HepG2 (cell line): ENCODE data around the gene CD80. TPM values are rescaled to one million over a fixed set of nuclear protein-coding genes. Genes with fewer than 3 reads are reported as not detected.

Experiments
- ATAC-seq: fragments of 200-7000 bp; cut with Tn5 transposase; 3 replicates; pipeline ENCODE4 v1.9.1; 2020; ENCODE audit warnings: mild to moderate bottlenecking, moderate library complexity
- BruUV-seq: library from RNA; stranded (reverse); fragments of 400-500 nt; replicated peaks from 2 replicates; lab custom pipeline; 2021; lab: Mats Ljungman, UMichigan
- CTCF ChIA-PET: fragments of 300-600 bp; formaldehyde crosslinking; extraction: SDS; loops from one replicate; lab custom pipeline; 2021; ENCODE audit warnings: low total read pairs, inconsistent platforms, low intra/inter-chr PET ratio; lab: Yijun Ruan, JAX
- POLR2A ChIA-PET: fragments of 350-600 bp; sonication (Branson Sonifier 250); formaldehyde crosslinking; loops from one replicate; lab custom pipeline; 2020; ENCODE audit warnings: antibody characterized with exemption, inconsistent platforms; lab: Yijun Ruan, JAX
- DNase-seq: peaks from one replicate; pipeline ENCODE4 v3.0.0-alpha.2; 2015; ENCODE audit warnings: low spot score
- FAIRE-seq: peaks from 3 replicates; lab custom pipeline; 2011; peaks lifted over from hg19 to GRCh38; lab: Jason Lieb, UNC
- H2AFZ ChIP-seq: one replicate; pipeline ENCODE4 v1.6.1; 2011; ENCODE audit warnings: low read length, inconsistent platforms
- H3K27ac ChIP-seq: fragments of 300-600 bp; 3 replicates; pipeline ENCODE4 v1.8.0; 2011; ENCODE audit warnings: mixed run types, mild to moderate bottlenecking, mixed read lengths, low read length, inconsistent platforms; ENCODE audit not compliant: insufficient read depth; ENCODE audit errors: extremely low read length
- H3K27me3 ChIP-seq, 2 experiments: fragments of 200-600 bp in 1 of 2; 2 replicates in 1 of 2; 3 replicates in 1 of 2; pipeline versions ENCODE4 v1.6.0 to v1.8.0; 2011; ENCODE audit warnings: low read length in 2 of 2, mild to moderate bottlenecking in 2 of 2, moderate library complexity in 2 of 2, inconsistent platforms in 1 of 2; ENCODE audit not compliant: insufficient read depth in 2 of 2, control insufficient read depth in 1 of 2
- H3K36me3 ChIP-seq, 2 experiments: fragments of 200-600 bp in 1 of 2; replicated peaks in 1 of 2; 2 replicates in 1 of 2; 3 replicates in 1 of 2; pipeline versions ENCODE4 v1.5.1 to v1.8.0; 2011; ENCODE audit warnings: low read length in 2 of 2, inconsistent platforms in 1 of 2; ENCODE audit not compliant: insufficient read depth in 2 of 2, control insufficient read depth in 1 of 2
- H3K4me1 ChIP-seq: 2 replicates; pipeline ENCODE4 v1.5.1; 2012; ENCODE audit warnings: low read length, inconsistent platforms; ENCODE audit not compliant: insufficient read depth
- H3K4me2 ChIP-seq: 2 replicates; pipeline ENCODE4 v1.6.0; 2011; ENCODE audit warnings: low read depth, low read length, inconsistent platforms
- H3K4me3 ChIP-seq, 3 experiments: fragments of 200-600 bp in 1 of 3; sonication (generic), shearing (Covaris generic) in 1 of 3; replicated peaks in 1 of 3; 2 replicates each; pipeline ENCODE4 v1.5.1; 2011 to 2016; ENCODE audit warnings: low read length in 3 of 3, inconsistent platforms in 2 of 3, low read depth in 2 of 3, mild to moderate bottlenecking in 2 of 3, control low read depth in 1 of 3, mixed read lengths in 1 of 3; ENCODE audit not compliant: insufficient read depth in 1 of 3
- H3K79me2 ChIP-seq: one replicate; pipeline ENCODE4 v1.6.1; 2011; ENCODE audit warnings: low read length, inconsistent platforms; ENCODE audit not compliant: insufficient read depth
- H3K9ac ChIP-seq: 2 replicates; pipeline ENCODE4 v1.6.0; 2011; ENCODE audit warnings: mild to moderate bottlenecking, low read depth, low read length, inconsistent platforms; ENCODE audit not compliant: insufficient read depth
- H3K9me3 ChIP-seq: 2 replicates; pipeline ENCODE4 v1.5.1; 2012; ENCODE audit warnings: mild to moderate bottlenecking, low read length
- H4K20me1 ChIP-seq: 2 replicates; pipeline ENCODE4 v1.6.0; 2011; ENCODE audit warnings: inconsistent platforms, mild to moderate bottlenecking, low read length, moderate library complexity; ENCODE audit not compliant: insufficient read depth
- GABPB1 ChIP-seq: IDR thresholded peaks from 2 replicates; pipeline ENCODE4 v1.6.1; 2016; ENCODE audit warnings: mild to moderate bottlenecking, missing genetic modification reagents, moderate library complexity, missing compliant biosample characterization
- HNRNPLL ChIP-seq: fragments of 200-400 bp; formaldehyde crosslinking; IDR thresholded peaks from 2 replicates; pipeline ENCODE4 v1.6.1; 2017; ENCODE audit warnings: mild to moderate bottlenecking, low read depth, low read length; ENCODE audit not compliant: poor library complexity, severe bottlenecking
- ISX ChIP-seq: sonication (generic); formaldehyde crosslinking; conservative IDR thresholded peaks from 2 replicates; pipeline ENCODE4 v1.5.0; 2020; ENCODE audit warnings: missing genetic modification reagents
- NR2F2 ChIP-seq: IDR thresholded peaks from 2 replicates; pipeline ENCODE4 v1.6.1; 2012; ENCODE audit warnings: low read depth, inconsistent platforms, borderline replicate concordance
- RCOR2 ChIP-seq: IDR thresholded peaks from 2 replicates; pipeline ENCODE4 v1.6.1; 2016; ENCODE audit warnings: missing biosample characterization, missing genetic modification reagents
- RELA ChIP-seq: sonication (generic); formaldehyde crosslinking; IDR thresholded peaks from 2 replicates; pipeline ENCODE4 v1.4.0; 2020; ENCODE audit warnings: missing genetic modification reagents
- ZBED4 ChIP-seq: sonication (generic); formaldehyde crosslinking; IDR thresholded peaks from 2 replicates; pipeline ENCODE4 v1.4.0; 2020; ENCODE audit warnings: missing genetic modification reagents, borderline replicate concordance
- ZBTB14 ChIP-seq: sonication (generic); formaldehyde crosslinking; IDR thresholded peaks from 2 replicates; pipeline ENCODE4 v1.4.0; 2020; ENCODE audit warnings: missing genetic modification reagents
- ZFY ChIP-seq: sonication (generic); formaldehyde crosslinking; IDR thresholded peaks from 2 replicates; pipeline ENCODE4 v1.4.0; 2020; ENCODE audit warnings: missing genetic modification reagents
- ZNF777 ChIP-seq: sonication (generic); formaldehyde crosslinking; IDR thresholded peaks from 2 replicates; pipeline ENCODE4 v1.4.0; 2020; ENCODE audit warnings: missing genetic modification reagents
- WGBS: methylation state at CpG from one replicate; pipeline ENCODE4 v1.1.6; 2017; ENCODE audit warnings: low lambda C conversion rate; 5-methylcytosine and 5-hydroxymethylcytosine counted together
- in situ Hi-C: cut with HindIII; loops from 2 replicates; pipeline ENCODE4 v1.10.0; 2017; ENCODE audit warnings: low pct_unique_long_range_greater_than_20kb; ENCODE audit not compliant: extremely low pct_ligation_motif_present
- intact Hi-C: fragments of 100-400 bp; cut with micrococcal nuclease; formaldehyde crosslinking; loops from one replicate; pipeline ENCODE4 v1.10.0; 2022; ENCODE audit not compliant: unreplicated experiment
- polyA plus RNA-seq, 8 experiments: library from polyadenylated mRNA; depleted of rRNA in 3 of 8; stranded (reverse) in 7 of 8; unstranded in 1 of 8; fragments of >200 nt; fragmentation: Illumina TruSeq in 4 of 8; extraction: Trizol in 4 of 8; gene quantifications; 2 replicates each; pipeline versions ENCODE4 v1.2.1 to v1.2.3, GENCODE V29; 2011 to 2016; ENCODE audit warnings: low read depth in 4 of 8, missing spikeins in 1 of 8, mixed read lengths in 1 of 8; ENCODE audit not compliant: insufficient read depth in 1 of 8
- total RNA-seq, 5 experiments: library from RNA; depleted of rRNA; stranded (reverse); fragments of >200 nt; fragmentation: Illumina TruSeq; extraction: Trizol; gene quantifications; 2 replicates each; pipeline ENCODE4 v1.2.3, GENCODE V29; 2016; ENCODE audit warnings: low read depth in 1 of 5

The CD80 gene
- total and polyA plus RNA-seq, 2 of the 13 experiments (the other 11 are each of a cell fraction or from before 2014, with no cell fraction given) = not detected

GRCh38 chr3:119580067-119580760, 20.8 kb upstream of the CD80 start:
- Histone ChIP-seq H3K79me2 (no peaks in the 10 kb centered on the region), H2AFZ (peak overlapping the region; percentile 73), H3K4me2 (peak overlapping the region; percentile 71), H3K27me3 (peaks cover 0 to 4% of the 10 kb centered on the region in 2 experiments; a peak in 3 of 5 replicates), H3K9ac (no peak overlapping the region), H3K4me3 (peak overlapping the region; percentile 40 to 66 (median 49); a peak in 5 of 6 replicates), H3K9me3 (no peaks in the 10 kb centered on the region), H4K20me1 (no peaks in the 10 kb centered on the region), H3K4me1 (no peaks in the 10 kb centered on the region), H3K36me3 (no peaks in the 10 kb centered on the region), H3K27ac (no peak overlapping the region)
- peak; percentile 18; the same call in 2 of the 3 replicates for ATAC-seq
- POLR2A ChIA-PET = no interaction called here
- DNase-seq = no peak
- BruUV-seq = no TSS peak
- in situ Hi-C loops (no loop called here), intact Hi-C loops (no loop called here)
- no peak for FAIRE-seq
- CTCF ChIA-PET = no interaction called here
- no peak for TF ChIP-seq NR2F2
- 51% methylated on average over 12 of the region's 16 CpGs for WGBS

GRCh38 chr3:119579366-119580066, 20.1 kb upstream of the CD80 start, which contains the start of gene ADPRH:
Gene ADPRH, plus strand, starts transcription at chr3:119579492. Its CDS starts 2,678 bp downstream, at chr3:119582170.
- Histone ChIP-seq H3K79me2 (no peaks in the 10 kb centered on the region), H3K27me3 (peaks cover 0 to 4% of the 10 kb centered on the region in 2 experiments; a peak in 3 of 5 replicates), H3K4me2 (peak within 1 kb of the TSS; percentile 71), H2AFZ (peak within 1 kb of the TSS; percentile 73), H3K9me3 (no peaks in the 10 kb centered on the region), H3K36me3 (no peaks in the 10 kb centered on the region), H4K20me1 (no peaks in the 10 kb centered on the region), H3K4me3 (peak within 1 kb of the TSS; percentile 40 to 66 (median 49)), H3K4me1 (no peaks in the 10 kb centered on the region), H3K9ac (peak within 1 kb of the TSS; percentile 23; the same call in 1 of the 2 replicates), H3K27ac (no peak within 1 kb of the TSS)
- in situ Hi-C loops (no loop called here), intact Hi-C loops (no loop called here)
- no TSS peak for BruUV-seq
- CTCF ChIA-PET = no interaction called here
- POLR2A ChIA-PET = no interaction called here
- FAIRE-seq = no peak
- peak; percentile 94 for ATAC-seq
- DNase-seq = no peak
- WGBS = 64% methylated on average over 46 of the region's 68 CpGs
- TF ChIP-seq ZBTB14 (CRISPR knock-in tag) (0 out of 2 replicates have a peak, but pooled peaks have one; percentile 17), ISX (no peak), ZNF777 (CRISPR knock-in tag) (peak; percentile 52; the same call in 1 of the 2 replicates), ZFY (peak; percentile 26; the same call in 1 of the 2 replicates), RCOR2 (CRISPR knock-in tag) (no peak), RELA (CRISPR knock-in tag) (no peak), GABPB1 (CRISPR knock-in tag) (peak; percentile 38; the same call in 1 of the 2 replicates), ZBED4 (CRISPR knock-in tag) (0 out of 2 replicates have a peak, but pooled peaks have one; percentile 38), HNRNPLL (peak; percentile 16)
